K562 (cell line): ENCODE results near the gene TAC1. TPM values are rescaled to one million over a fixed set of nuclear protein-coding genes. Genes with fewer than 3 reads are reported as not detected.

Experiments used
- MYNN ChIP-seq, 2 experiments: sonication (generic); formaldehyde crosslinking in 1 of 2; IDR thresholded peaks; 2 replicates each; pipeline versions ENCODE4 v1.5.0 to v1.6.1; 2016 to 2020; ENCODE audit warnings: antibody characterized with exemption in 1 of 2, missing genetic modification reagents in 1 of 2
- NFE2 ChIP-seq: IDR thresholded peaks from 2 replicates; pipeline ENCODE4 v1.6.1; 2014; ENCODE audit warnings: antibody characterized with exemption, low read depth
- NKRF ChIP-seq: fragments of 450-650 bp; IDR thresholded peaks from 2 replicates; pipeline ENCODE4 v1.6.1; 2016; ENCODE audit warnings: borderline replicate concordance
- RNF2 ChIP-seq: sonication (generic); IDR thresholded peaks from 2 replicates; pipeline ENCODE4 v1.6.1; 2016
- SRSF7 ChIP-seq: fragments of 200-400 bp; formaldehyde crosslinking; optimal IDR thresholded peaks from 2 replicates; pipeline ENCODE3; 2017; ENCODE audit warnings: mild to moderate bottlenecking, low read depth, low read length
- ZBTB8A ChIP-seq: fragments of 450-650 bp; IDR thresholded peaks from 2 replicates; pipeline ENCODE4 v1.6.1; 2018; ENCODE audit warnings: mild to moderate bottlenecking, moderate library complexity; ENCODE audit not compliant: partially characterized antibody
- polyA plus RNA-seq, 8 experiments: library from polyadenylated mRNA; depleted of rRNA in 4 of 8; stranded (reverse) in 5 of 8; unstranded in 3 of 8; fragments of >200 nt; fragmentation: Nextera tagmentation in 2 of 8; fragmentation: Illumina TruSeq in 1 of 8; extraction: Ambion mirVana in 2 of 8; extraction: Trizol in 1 of 8; gene quantifications; 2 replicates each; pipeline versions ENCODE4 v1.2.1 to v1.2.3, GENCODE V29; 2011 to 2014; ENCODE audit warnings: inconsistent platforms in 1 of 8, missing spikeins in 1 of 8
- total RNA-seq, 7 experiments: library from RNA; depleted of rRNA in 6 of 7; stranded (reverse); fragments of >200 nt in 6 of 7; fragmentation: Illumina TruSeq in 2 of 7; extraction: Trizol in 2 of 7; gene quantifications; 2 replicates each; pipeline versions ENCODE4 v1.2.1 to v1.2.3, GENCODE V29; 2011 to 2021; ENCODE audit warnings: low replicate concordance in 1 of 7
- TF ChIP-seq, protein P1 (sequence below): IDR thresholded peaks from 2 replicates; pipeline ENCODE4 v1.6.1; 2012; ENCODE audit warnings: low read depth, low read length, improper control_type of control experiment, borderline replicate concordance
- TF ChIP-seq, protein P2 (sequence below): sonication (generic); formaldehyde crosslinking; IDR thresholded peaks from 2 replicates; pipeline ENCODE4 v1.8.1; 2023; ENCODE audit warnings: mild to moderate bottlenecking, missing genetic modification reagents

TAC1 gene
- total and polyA plus RNA-seq, 9 of the 15 experiments (the other 6 are each of a cell fraction or from before 2014, with no cell fraction given): 0.06 to 0.12 TPM; not detected in 7

- TF ChIP-seq NKRF: no peak
- TF ChIP-seq, protein P1, sequence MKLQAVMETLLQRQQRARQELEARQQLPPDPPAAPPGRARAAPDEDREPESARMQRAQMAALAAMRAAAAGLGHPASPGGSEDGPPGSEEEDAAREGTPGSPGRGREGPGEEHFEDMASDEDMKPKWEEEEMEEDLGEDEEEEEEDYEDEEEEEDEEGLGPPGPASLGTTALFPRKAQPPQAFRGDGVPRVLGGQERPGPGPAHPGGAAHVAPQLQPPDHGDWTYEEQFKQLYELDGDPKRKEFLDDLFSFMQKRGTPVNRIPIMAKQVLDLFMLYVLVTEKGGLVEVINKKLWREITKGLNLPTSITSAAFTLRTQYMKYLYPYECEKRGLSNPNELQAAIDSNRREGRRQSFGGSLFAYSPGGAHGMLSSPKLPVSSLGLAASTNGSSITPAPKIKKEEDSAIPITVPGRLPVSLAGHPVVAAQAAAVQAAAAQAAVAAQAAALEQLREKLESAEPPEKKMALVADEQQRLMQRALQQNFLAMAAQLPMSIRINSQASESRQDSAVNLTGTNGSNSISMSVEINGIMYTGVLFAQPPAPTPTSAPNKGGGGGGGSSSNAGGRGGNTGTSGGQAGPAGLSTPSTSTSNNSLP: no peak
- no peak for TF ChIP-seq SRSF7
- no peak for TF ChIP-seq NFE2
- TF ChIP-seq RNF2: no peak
- TF ChIP-seq MYNN (IDR thresholded peaks at IDR 0.05): no peak
- no peak for TF ChIP-seq MYNN (CRISPR knock-in tag; IDR thresholded peaks at IDR 0.05)
- TF ChIP-seq ZBTB8A: no peak
- TF ChIP-seq, protein P2, sequence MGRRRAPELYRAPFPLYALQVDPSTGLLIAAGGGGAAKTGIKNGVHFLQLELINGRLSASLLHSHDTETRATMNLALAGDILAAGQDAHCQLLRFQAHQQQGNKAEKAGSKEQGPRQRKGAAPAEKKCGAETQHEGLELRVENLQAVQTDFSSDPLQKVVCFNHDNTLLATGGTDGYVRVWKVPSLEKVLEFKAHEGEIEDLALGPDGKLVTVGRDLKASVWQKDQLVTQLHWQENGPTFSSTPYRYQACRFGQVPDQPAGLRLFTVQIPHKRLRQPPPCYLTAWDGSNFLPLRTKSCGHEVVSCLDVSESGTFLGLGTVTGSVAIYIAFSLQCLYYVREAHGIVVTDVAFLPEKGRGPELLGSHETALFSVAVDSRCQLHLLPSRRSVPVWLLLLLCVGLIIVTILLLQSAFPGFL (CRISPR knock-in tag): no peak
Measured at GRCh38 chr7:97733276-97734161, 1.6 kb downstream of the TAC1 start (continued).
